Measurements from ENCODE around the gene DMD. TPM values are rescaled to one million over a fixed set of nuclear protein-coding genes. Genes with fewer than 3 reads are reported as not detected.

Gene DMD
- total RNA-seq, 5 donors from 2014 or later (not counting 1 experiment from before 2014, with no cell fraction given): 0.73 to 1.6 (median 0.88) TPM; not detected in 1

- H3K4me1 ChIP-seq (ENCODE audit: control insufficient read depth in 1 of 2, extremely low read depth in 1 of 2, insufficient read depth in 2 of 2, low read length in 2 of 2): no peaks in the 10 kb centered on the region
- no peak overlapping the region for H3K27ac ChIP-seq (ENCODE audit: low read length)
- peaks cover 0 to 4% (median 0%) of the 10 kb centered on the region in 3 donors for H3K9me3 Mint-ChIP-seq
- no peak overlapping the region for H3K27ac Mint-ChIP-seq
- H3K4me3 ChIP-seq (ENCODE audit: control insufficient read depth in 1 of 2, extremely low read depth in 1 of 2, low read length in 1 of 2): no peak overlapping the region
- no peaks in the 10 kb centered on the region for H3K4me1 Mint-ChIP-seq
- ChIA-PET POLR2A (no interaction called here), CTCF (no interaction called here)
- H3K9me3 ChIP-seq: no peaks in the 10 kb centered on the region
- H3K4me3 Mint-ChIP-seq: no peak overlapping the region
- DNase-seq (no peak), ATAC-seq (replicated peaks in 1 of 4) (no peak)
- 60% methylated on average over 1 of the region's 4 CpGs for WGBS (ENCODE audit: insufficient coverage)
- H3K36me3 Mint-ChIP-seq: no peaks in the 10 kb centered on the region
- H3K27me3 ChIP-seq (replicated peaks in 1 of 2; ENCODE audit: control insufficient read depth in 2 of 2, extremely low read depth in 1 of 2, insufficient read depth in 2 of 2, low read length in 1 of 2): no peaks in the 10 kb centered on the region
- H3K36me3 ChIP-seq (ENCODE audit: control insufficient read depth in 2 of 2, extremely low read depth in 1 of 2, insufficient read depth in 1 of 2, low read length in 1 of 2): no peaks in the 10 kb centered on the region
- peaks cover 0 to 11% of the 10 kb centered on the region in 2 donors for H3K27me3 Mint-ChIP-seq
These were observed 818.7 kb downstream of the DMD start for GRCh38 chrX:32392655-32393054.

- Mint-ChIP-seq H3K27ac (no peak overlapping the region), H3K9me3 (no peaks in the 10 kb centered on the region), H3K27me3 (no peaks in the 10 kb centered on the region), H3K4me3 (no peak overlapping the region), H3K4me1 (no peaks in the 10 kb centered on the region), H3K36me3 (no peaks in the 10 kb centered on the region)
- no peaks in the 10 kb centered on the region for H3K9me3 ChIP-seq
- H3K27ac ChIP-seq (ENCODE audit: low read length): no peak overlapping the region
- DNase-seq (no peak), ATAC-seq (replicated peaks in 1 of 4) (no peak)
- no peaks in the 10 kb centered on the region for H3K4me1 ChIP-seq (ENCODE audit: control insufficient read depth in 1 of 2, extremely low read depth in 1 of 2, insufficient read depth in 2 of 2, low read length in 2 of 2)
- no peak overlapping the region for H3K4me3 ChIP-seq (ENCODE audit: control insufficient read depth in 1 of 2, extremely low read depth in 1 of 2, low read length in 1 of 2)
- POLR2A ChIA-PET: no interaction called here
- CTCF ChIA-PET: no interaction called here
- H3K27me3 ChIP-seq (replicated peaks in 1 of 2; ENCODE audit: control insufficient read depth in 2 of 2, extremely low read depth in 1 of 2, insufficient read depth in 2 of 2, low read length in 1 of 2): no peaks in the 10 kb centered on the region
- H3K36me3 ChIP-seq (ENCODE audit: control insufficient read depth in 2 of 2, extremely low read depth in 1 of 2, insufficient read depth in 1 of 2, low read length in 1 of 2): no peaks in the 10 kb centered on the region
- WGBS (ENCODE audit: insufficient coverage): no CpG with 5 or more reads among the region's 5 CpGs
These were observed 840.7 kb downstream of the DMD start for GRCh38 chrX:32370456-32371205.

- Mint-ChIP-seq H3K9me3 (peaks cover 0 to 4% (median 0%) of the 10 kb centered on the region in 3 donors), H3K4me1 (no peaks in the 10 kb centered on the region), H3K36me3 (no peaks in the 10 kb centered on the region), H3K4me3 (no peak overlapping the region), H3K27me3 (peaks cover 0 to 4% of the 10 kb centered on the region in 2 donors), H3K27ac (no peak overlapping the region)
- ChIA-PET CTCF (no interaction called here), POLR2A (no interaction called here)
- Histone ChIP-seq H3K27ac (ENCODE audit: low read length) (no peak overlapping the region), H3K9me3 (no peaks in the 10 kb centered on the region), H3K36me3 (ENCODE audit: control insufficient read depth in 2 of 2, extremely low read depth in 1 of 2, insufficient read depth in 1 of 2, low read length in 1 of 2) (no peaks in the 10 kb centered on the region), H3K4me3 (ENCODE audit: control insufficient read depth in 1 of 2, extremely low read depth in 1 of 2, low read length in 1 of 2) (no peak overlapping the region), H3K27me3 (replicated peaks in 1 of 2; ENCODE audit: control insufficient read depth in 2 of 2, extremely low read depth in 1 of 2, insufficient read depth in 2 of 2, low read length in 1 of 2) (no peaks in the 10 kb centered on the region), H3K4me1 (ENCODE audit: control insufficient read depth in 1 of 2, extremely low read depth in 1 of 2, insufficient read depth in 2 of 2, low read length in 2 of 2) (no peaks in the 10 kb centered on the region)
- no peak for DNase-seq
- no peak for ATAC-seq (replicated peaks in 1 of 4)
- no CpG with 5 or more reads among the region's 7 CpGs for WGBS (ENCODE audit: insufficient coverage)
These were observed 917.2 kb downstream of the DMD start for GRCh38 chrX:32293962-32294700.

GRCh38 chrX:32289356-32289755 is 922.0 kb downstream of the DMD start:
- no peaks in the 10 kb centered on the region for H3K9me3 ChIP-seq

GRCh38 chrX:32281853-32282252 is 929.5 kb downstream of the DMD start:
- no peaks in the 10 kb centered on the region for H3K36me3 Mint-ChIP-seq
- H3K27me3 Mint-ChIP-seq: no peaks in the 10 kb centered on the region
- CTCF ChIA-PET: no interaction called here
- ATAC-seq (replicated peaks in 1 of 4) (no peak), DNase-seq (no peak)
- H3K4me3 Mint-ChIP-seq: no peak overlapping the region
- H3K36me3 ChIP-seq (ENCODE audit: control insufficient read depth in 2 of 2, extremely low read depth in 1 of 2, insufficient read depth in 1 of 2, low read length in 1 of 2): no peaks in the 10 kb centered on the region
- peaks cover 4 to 9% (median 6%) of the 10 kb centered on the region in 3 donors for H3K9me3 Mint-ChIP-seq
- no peak overlapping the region for H3K27ac ChIP-seq (ENCODE audit: low read length)
- H3K9me3 ChIP-seq: no peaks in the 10 kb centered on the region
- H3K27me3 ChIP-seq (replicated peaks in 1 of 2; ENCODE audit: control insufficient read depth in 2 of 2, extremely low read depth in 1 of 2, insufficient read depth in 2 of 2, low read length in 1 of 2): no peaks in the 10 kb centered on the region
- WGBS (ENCODE audit: insufficient coverage): no CpG with 5 or more reads among the region's 1 CpG
- H3K4me3 ChIP-seq (ENCODE audit: control insufficient read depth in 1 of 2, extremely low read depth in 1 of 2, low read length in 1 of 2): no peak overlapping the region
- no peak overlapping the region for H3K27ac Mint-ChIP-seq
- no peaks in the 10 kb centered on the region for H3K4me1 ChIP-seq (ENCODE audit: control insufficient read depth in 1 of 2, extremely low read depth in 1 of 2, insufficient read depth in 2 of 2, low read length in 2 of 2)
- H3K4me1 Mint-ChIP-seq: no peaks in the 10 kb centered on the region
- POLR2A ChIA-PET: no interaction called here

More at GRCh38 chrX:32289356-32289755, 922.0 kb downstream of the DMD start:
- no peaks in the 10 kb centered on the region for H3K4me1 ChIP-seq (ENCODE audit: control insufficient read depth in 1 of 2, extremely low read depth in 1 of 2, insufficient read depth in 2 of 2, low read length in 2 of 2)
- no peaks in the 10 kb centered on the region for H3K27me3 ChIP-seq (replicated peaks in 1 of 2; ENCODE audit: control insufficient read depth in 2 of 2, extremely low read depth in 1 of 2, insufficient read depth in 2 of 2, low read length in 1 of 2)
- no peaks in the 10 kb centered on the region for H3K36me3 Mint-ChIP-seq
- H3K36me3 ChIP-seq (ENCODE audit: control insufficient read depth in 2 of 2, extremely low read depth in 1 of 2, insufficient read depth in 1 of 2, low read length in 1 of 2): no peaks in the 10 kb centered on the region
- CTCF ChIA-PET: no interaction called here
- H3K4me3 Mint-ChIP-seq: no peak overlapping the region
- POLR2A ChIA-PET: no interaction called here
- ATAC-seq (replicated peaks in 1 of 4) (no peak), DNase-seq (no peak)
- no peak overlapping the region for H3K27ac Mint-ChIP-seq
- no peak overlapping the region for H3K27ac ChIP-seq (ENCODE audit: low read length)
- no peak overlapping the region for H3K4me3 ChIP-seq (ENCODE audit: control insufficient read depth in 1 of 2, extremely low read depth in 1 of 2, low read length in 1 of 2)
- peaks cover 0 to 4% of the 10 kb centered on the region in 2 donors for H3K27me3 Mint-ChIP-seq
- peaks cover 0 to 4% (median 0%) of the 10 kb centered on the region in 3 donors for H3K9me3 Mint-ChIP-seq
- WGBS (ENCODE audit: insufficient coverage): no CpG with 5 or more reads among the region's 3 CpGs
- H3K4me1 Mint-ChIP-seq: no peaks in the 10 kb centered on the region

- no peaks in the 10 kb centered on the region for H3K36me3 ChIP-seq (ENCODE audit: control insufficient read depth in 2 of 2, extremely low read depth in 1 of 2, insufficient read depth in 1 of 2, low read length in 1 of 2)
- no peak overlapping the region for H3K4me3 ChIP-seq (ENCODE audit: control insufficient read depth in 1 of 2, extremely low read depth in 1 of 2, low read length in 1 of 2)
- Mint-ChIP-seq H3K9me3 (peaks cover 4 to 9% (median 6%) of the 10 kb centered on the region in 3 donors), H3K27me3 (no peaks in the 10 kb centered on the region), H3K36me3 (no peaks in the 10 kb centered on the region), H3K4me3 (no peak overlapping the region), H3K4me1 (no peaks in the 10 kb centered on the region), H3K27ac (no peak overlapping the region)
- H3K9me3 ChIP-seq: no peaks in the 10 kb centered on the region
- ATAC-seq (replicated peaks in 1 of 4) (no peak), DNase-seq (no peak)
- WGBS (ENCODE audit: insufficient coverage): no CpG with 5 or more reads among the region's 3 CpGs
- CTCF ChIA-PET: no interaction called here
- H3K27ac ChIP-seq (ENCODE audit: low read length): no peak overlapping the region
- H3K27me3 ChIP-seq (replicated peaks in 1 of 2; ENCODE audit: control insufficient read depth in 2 of 2, extremely low read depth in 1 of 2, insufficient read depth in 2 of 2, low read length in 1 of 2): no peaks in the 10 kb centered on the region
- H3K4me1 ChIP-seq (ENCODE audit: control insufficient read depth in 1 of 2, extremely low read depth in 1 of 2, insufficient read depth in 2 of 2, low read length in 2 of 2): no peaks in the 10 kb centered on the region
- POLR2A ChIA-PET: no interaction called here
These were observed 930.4 kb downstream of the DMD start for GRCh38 chrX:32280921-32281320.
